ENCODE measurements around the gene PCBP2. TPM values are rescaled to one million over a fixed set of nuclear protein-coding genes. Genes with fewer than 3 reads are reported as not detected.
"Not testable (repeated sequence)": the region's sequence is repeated elsewhere in the genome, so short reads cannot be mapped to it uniquely, and the experiment has no call there.

The PCBP2 gene
- total and polyA plus RNA-seq, 2 experiments from 2014 or later = 132 to 389 TPM

GRCh38 chr12:53478865-53479264 is 27.0 kb downstream of the PCBP2 start:
- WGBS (ENCODE audit: low lambda C conversion rate, missing lambda C conversion rate) = 86% methylated on average over 1 of the region's 1 CpG
- peaks cover 6% of the 10 kb centered on the region for H3K4me1 ChIP-seq (ENCODE audit: insufficient read depth)
- H3K9me3 ChIP-seq (ENCODE audit: low read depth) = no peaks in the 10 kb centered on the region
- H3K4me2 ChIP-seq = no peak overlapping the region
- H4K20me1 ChIP-seq (ENCODE audit: insufficient read depth, poor library complexity, severe bottlenecking) = peaks cover 76% of the 10 kb centered on the region
- no peak overlapping the region for H2AFZ ChIP-seq
- DNase-seq (ENCODE audit: low spot score) = no peak
- peak overlapping the region; percentile 59 for H3K27ac ChIP-seq
- TF ChIP-seq EZH2phosphoT487 (IDR thresholded peaks at IDR 0.05; ENCODE audit: low read depth, severe bottlenecking, unreplicated experiment) (no peak), CTCF (IDR thresholded peaks at IDR 0.05; ENCODE audit: poor library complexity) (no peak), EZH2 (IDR thresholded peaks at IDR 0.05; ENCODE audit: borderline replicate concordance) (no peak)
- H3K27me3 ChIP-seq = no peaks in the 10 kb centered on the region
- H3K4me3 ChIP-seq = no peak overlapping the region
- peaks cover 51% of the 10 kb centered on the region for H3K79me2 ChIP-seq
- H3K9me2 ChIP-seq (replicated peaks; ENCODE audit: insufficient read depth) = no peaks in the 10 kb centered on the region
- peaks cover 8% of the 10 kb centered on the region for H3K36me3 ChIP-seq (replicated peaks; ENCODE audit: insufficient read depth, low read depth)

- no peaks in the 10 kb centered on the region for H3K9me2 ChIP-seq (replicated peaks; ENCODE audit: insufficient read depth)
- H2AFZ ChIP-seq = no peak overlapping the region
- TF ChIP-seq EZH2 (IDR thresholded peaks at IDR 0.05; ENCODE audit: borderline replicate concordance) = no peak
- no peak for TF ChIP-seq CTCF (IDR thresholded peaks at IDR 0.05; ENCODE audit: poor library complexity)
- no peak for TF ChIP-seq EZH2phosphoT487 (IDR thresholded peaks at IDR 0.05; ENCODE audit: low read depth, severe bottlenecking, unreplicated experiment)
- no peak overlapping the region for H3K4me3 ChIP-seq
- no peak for DNase-seq (ENCODE audit: low spot score)
- peaks cover 46% of the 10 kb centered on the region for H3K79me2 ChIP-seq
- peak overlapping the region; percentile 59 for H3K27ac ChIP-seq
- peaks cover 2% of the 10 kb centered on the region for H3K4me1 ChIP-seq (ENCODE audit: insufficient read depth)
- peaks cover 72% of the 10 kb centered on the region for H4K20me1 ChIP-seq (ENCODE audit: insufficient read depth, poor library complexity, severe bottlenecking)
- no peaks in the 10 kb centered on the region for H3K27me3 ChIP-seq
- H3K4me2 ChIP-seq = no peak overlapping the region
- 81% methylated on average over 5 of the region's 5 CpGs for WGBS (ENCODE audit: low lambda C conversion rate, missing lambda C conversion rate)
- H3K36me3 ChIP-seq (replicated peaks; ENCODE audit: insufficient read depth, low read depth) = peaks cover 6% of the 10 kb centered on the region
- no peaks in the 10 kb centered on the region for H3K9me3 ChIP-seq (ENCODE audit: low read depth)
Measured at GRCh38 chr12:53479331-53479730, 27.4 kb downstream of the PCBP2 start.

- no peaks in the 10 kb centered on the region for H3K9me3 ChIP-seq (ENCODE audit: low read depth)
- H3K27ac ChIP-seq = peak overlapping the region; percentile 23
- peaks cover 33% of the 10 kb centered on the region for H3K79me2 ChIP-seq
- DNase-seq (ENCODE audit: low spot score) = no peak
- H3K4me1 ChIP-seq (ENCODE audit: insufficient read depth) = no peaks in the 10 kb centered on the region
- TF ChIP-seq CTCF (IDR thresholded peaks at IDR 0.05; ENCODE audit: poor library complexity) = no peak
- no peak for TF ChIP-seq EZH2phosphoT487 (IDR thresholded peaks at IDR 0.05; ENCODE audit: low read depth, severe bottlenecking, unreplicated experiment)
- no peak for TF ChIP-seq EZH2 (IDR thresholded peaks at IDR 0.05; ENCODE audit: borderline replicate concordance)
- H3K27me3 ChIP-seq = no peaks in the 10 kb centered on the region
- H3K4me3 ChIP-seq = no peak overlapping the region
- peaks cover 3% of the 10 kb centered on the region for H3K36me3 ChIP-seq (replicated peaks; ENCODE audit: insufficient read depth, low read depth)
- WGBS (ENCODE audit: low lambda C conversion rate, missing lambda C conversion rate) = 83% methylated on average over 12 of the region's 12 CpGs
- peaks cover 57% of the 10 kb centered on the region for H4K20me1 ChIP-seq (ENCODE audit: insufficient read depth, poor library complexity, severe bottlenecking)
- H3K4me2 ChIP-seq = no peak overlapping the region
- no peaks in the 10 kb centered on the region for H3K9me2 ChIP-seq (replicated peaks; ENCODE audit: insufficient read depth)
- no peak overlapping the region for H2AFZ ChIP-seq
Measured at GRCh38 chr12:53480491-53481442, 28.9 kb downstream of the PCBP2 start.

- H3K9me2 ChIP-seq (replicated peaks; ENCODE audit: insufficient read depth); H3K4me1 ChIP-seq (ENCODE audit: insufficient read depth); H3K36me3 ChIP-seq (replicated peaks; ENCODE audit: insufficient read depth, low read depth); H3K4me3 ChIP-seq; DNase-seq (ENCODE audit: low spot score); H3K27me3 ChIP-seq; H2AFZ ChIP-seq; H3K4me2 ChIP-seq; H3K9me3 ChIP-seq (ENCODE audit: low read depth): not testable (repeated sequence)
- 90% methylated on average over 6 of the region's 6 CpGs for WGBS (ENCODE audit: low lambda C conversion rate, missing lambda C conversion rate)
- H3K27ac ChIP-seq = peak overlapping the region; percentile 10
- H3K79me2 ChIP-seq = peaks cover 26% of the 10 kb centered on the region
- peaks cover 50% of the 10 kb centered on the region for H4K20me1 ChIP-seq (ENCODE audit: insufficient read depth, poor library complexity, severe bottlenecking)
Measured at GRCh38 chr12:53481458-53481857, 29.6 kb downstream of the PCBP2 start.

Data from hepatocyte (in vitro differentiated cells).